HG03280 (cell line): ENCODE data around the gene HTRA2.
"Not testable (repeated sequence)": the region's sequence is repeated elsewhere in the genome, so short reads cannot be mapped to it uniquely, and the experiment has no call there.

Source experiments
- ATAC-seq: cut with Tn5 transposase; IDR thresholded peaks from one replicate; pipeline ENCODE4 v1.9.1; 2021; ENCODE audit warnings: mild to moderate bottlenecking, moderate library complexity; ENCODE audit not compliant: unreplicated experiment

The HTRA2 gene

DNA sequence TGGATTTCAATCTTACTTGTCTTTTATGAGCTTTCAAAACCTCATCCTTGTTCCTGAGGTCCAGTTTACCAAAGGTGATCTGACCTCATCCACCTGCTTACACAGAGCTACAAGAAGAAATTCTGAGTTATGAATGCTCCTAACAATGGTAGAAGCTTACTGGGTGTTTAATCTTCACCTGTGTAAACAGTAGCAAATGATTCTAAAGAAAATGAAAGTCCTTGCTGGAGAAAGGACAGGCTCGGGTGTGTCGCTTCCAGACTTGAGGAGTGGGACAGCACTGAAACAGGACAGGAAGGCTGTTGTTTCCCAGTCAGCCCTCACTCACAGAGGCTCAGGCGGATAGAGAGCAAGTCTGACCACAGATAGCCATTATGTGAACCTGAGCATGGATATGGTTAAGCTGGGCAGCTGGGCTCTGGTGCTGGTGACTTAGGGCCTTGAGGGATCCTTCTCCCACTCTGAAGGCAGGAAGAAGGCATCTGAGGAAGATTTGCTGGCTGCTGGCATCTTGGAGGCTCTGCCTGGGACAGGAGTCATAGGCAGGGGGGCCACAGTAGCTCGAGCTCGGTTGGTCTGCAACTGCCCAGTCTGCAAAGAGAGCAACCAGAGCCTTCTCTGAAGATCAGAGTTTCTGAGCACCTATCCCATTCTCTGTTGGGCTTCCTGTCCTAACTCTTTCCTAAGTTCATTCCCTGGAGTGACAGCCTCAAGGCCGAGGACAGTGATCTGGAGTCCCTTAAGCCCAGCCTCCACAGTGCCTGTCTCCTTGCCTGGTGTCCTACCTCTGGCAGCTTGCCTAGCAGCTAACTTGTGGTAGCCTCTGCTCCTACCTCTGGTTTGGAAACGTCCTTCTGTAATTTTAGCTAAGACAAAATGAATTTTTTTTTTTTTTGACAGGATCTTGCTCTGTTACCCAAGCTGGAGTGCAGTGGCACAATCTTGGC lies 28.8 kb downstream of the HTRA2 start:
- ATAC-seq = no peak

GRCh38 chr2:74559912-74560311 lies 30.2 kb downstream of the HTRA2 start:
- ATAC-seq = no peak

DNA sequence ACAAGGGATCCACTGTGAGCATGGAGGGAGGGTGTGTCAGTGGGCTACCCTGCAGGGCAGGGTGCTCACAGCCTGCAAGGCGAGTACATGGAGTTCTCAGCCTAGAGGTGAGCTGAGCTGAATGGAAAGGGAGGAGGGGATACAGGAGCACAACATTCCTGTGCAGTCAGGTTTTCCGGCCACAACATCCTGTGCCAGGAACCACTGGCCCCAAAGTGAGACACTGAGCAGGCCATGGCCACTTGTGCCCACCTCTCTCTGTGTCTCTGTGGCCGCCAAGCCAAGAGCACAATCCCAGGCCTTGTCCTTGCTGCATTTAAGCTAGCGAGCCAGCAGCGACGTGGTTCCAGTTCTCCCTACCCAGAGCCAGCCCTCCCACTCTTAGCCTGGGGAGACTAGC lies 30.9 kb downstream of the HTRA2 start:
- ATAC-seq = no peak

GRCh38 chr2:74561022-74561421 lies 31.3 kb downstream of the HTRA2 start:
- not testable (repeated sequence) for ATAC-seq

DNA sequence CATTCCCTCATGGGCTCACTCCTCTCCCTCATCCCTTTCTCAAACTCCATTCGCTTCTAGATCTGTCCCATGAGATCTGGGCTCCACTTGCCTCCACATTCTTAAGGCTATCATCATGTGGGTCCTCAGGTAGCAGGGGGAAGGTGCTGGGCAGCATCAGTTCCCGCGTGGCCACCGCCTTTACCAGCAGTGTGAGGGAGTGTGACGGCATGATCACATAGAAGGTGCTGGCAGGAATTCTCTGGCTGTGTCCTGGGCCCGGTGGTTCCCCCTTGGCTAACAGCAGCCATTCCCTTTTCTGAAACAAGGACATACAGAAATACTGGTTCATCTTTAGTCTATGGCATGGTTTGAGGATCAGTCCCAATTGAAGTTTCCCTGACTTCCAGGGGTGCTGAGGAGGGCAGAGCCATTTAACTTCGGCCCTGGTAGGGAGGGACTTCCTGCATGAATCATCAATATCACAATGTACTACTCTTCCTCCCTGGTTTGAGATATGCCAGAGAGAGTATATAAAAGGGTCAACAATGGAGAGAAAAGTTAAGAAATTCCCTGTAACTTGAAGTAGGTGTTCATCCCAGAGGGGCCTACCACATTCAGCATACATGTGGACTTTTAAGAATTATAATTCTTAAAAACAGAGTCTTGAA lies 32.5 kb downstream of the HTRA2 start:
- no peak for ATAC-seq

- no peak for ATAC-seq
Measured at GRCh38 chr2:74564222-74564621, 34.5 kb downstream of the HTRA2 start.

DNA sequence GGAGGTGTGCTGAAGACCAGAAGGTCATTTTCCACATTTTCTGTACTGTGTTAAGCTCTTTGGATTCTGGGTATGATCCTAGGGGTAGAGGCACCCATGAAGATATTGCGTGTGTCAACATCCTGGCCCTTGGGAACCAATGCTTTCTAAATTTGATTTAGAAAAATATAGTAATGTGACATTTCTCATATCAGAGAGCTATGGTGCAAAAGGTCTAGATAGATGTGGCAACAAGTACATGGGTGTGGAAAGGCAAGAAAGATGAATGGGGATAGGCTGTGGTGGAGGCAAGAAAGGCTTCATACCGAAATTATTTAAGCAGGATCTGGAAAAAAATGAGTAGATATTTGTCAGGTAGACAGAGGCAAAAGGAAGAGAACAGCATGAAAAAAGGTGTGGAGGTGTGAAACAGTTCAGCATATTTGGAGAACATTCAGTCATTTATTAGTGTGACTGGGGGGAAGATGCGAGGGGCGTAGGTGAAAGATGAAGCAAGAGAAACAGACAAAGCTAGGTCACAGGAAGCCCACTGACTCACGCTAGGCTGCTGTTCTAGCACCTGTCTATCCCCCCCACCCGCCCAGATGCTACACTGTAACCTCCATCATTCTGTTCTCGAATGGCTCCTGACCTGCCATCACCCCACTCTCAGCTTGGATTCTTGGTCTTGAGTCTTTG lies 36.5 kb downstream of the HTRA2 start:
- ATAC-seq = no peak

DNA sequence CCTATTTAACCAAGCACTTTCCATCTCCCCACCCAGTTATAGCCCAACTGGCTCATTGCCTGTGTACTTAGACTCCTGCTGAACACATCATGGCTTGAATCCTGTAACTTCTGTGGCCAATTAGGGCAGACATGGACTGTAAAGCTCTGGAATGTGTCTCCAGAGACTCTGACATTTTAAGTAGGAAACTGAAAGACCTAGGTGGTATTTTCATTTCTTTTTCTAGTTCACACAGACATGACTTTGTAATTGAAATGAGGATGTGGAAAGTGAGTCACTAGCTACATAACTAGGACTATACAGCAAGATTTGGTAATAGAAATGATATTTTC lies 37.0 kb downstream of the HTRA2 start:
- ATAC-seq = no peak

GRCh38 chr2:74567881-74568280 lies 38.1 kb downstream of the HTRA2 start:
- no peak for ATAC-seq

- ATAC-seq = no peak
Measured at GRCh38 chr2:74569686-74570085, 40.0 kb downstream of the HTRA2 start.

- ATAC-seq = peak; percentile 69
Measured at GRCh38 chr2:74571058-74571457, 41.3 kb downstream of the HTRA2 start.

DNA sequence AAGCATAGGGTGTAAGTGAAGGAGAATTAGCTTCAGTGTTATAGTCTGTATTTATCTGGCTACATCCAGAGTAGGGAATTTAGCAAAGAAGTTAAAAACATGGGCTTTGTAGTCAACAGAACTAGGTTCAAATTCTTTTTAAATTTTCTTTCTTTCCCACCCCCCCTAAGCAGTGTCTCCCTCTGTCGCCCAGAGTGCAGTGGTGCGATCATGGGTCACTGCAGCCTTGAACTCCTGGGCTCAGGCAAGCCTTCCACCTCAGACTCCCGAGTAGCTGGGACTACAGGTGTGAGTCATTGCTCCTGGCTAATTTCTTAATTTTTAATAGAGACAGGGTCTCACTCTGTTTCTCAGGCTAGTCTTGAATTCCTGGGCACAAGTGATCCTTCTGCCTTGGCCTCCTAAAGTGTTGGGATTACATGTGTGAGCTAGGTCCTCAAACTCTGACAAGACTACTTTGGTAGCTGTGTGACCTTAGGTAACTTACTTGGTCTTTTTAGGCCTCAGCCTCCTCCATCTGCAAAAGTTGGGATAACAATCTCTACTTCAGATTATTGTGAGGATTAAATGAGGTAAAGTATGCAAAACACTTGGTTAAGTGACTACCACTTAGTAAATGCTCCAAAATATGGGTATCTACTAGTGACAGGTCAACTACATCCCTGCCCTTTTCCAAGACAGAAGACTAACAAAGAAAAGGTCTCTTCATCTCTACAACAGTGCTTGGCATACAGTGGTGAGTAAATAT lies 42.6 kb downstream of the HTRA2 start:
- no peak for ATAC-seq

GRCh38 chr2:74573747-74574562 lies 44.2 kb downstream of the HTRA2 start:
- ATAC-seq = no peak

DNA sequence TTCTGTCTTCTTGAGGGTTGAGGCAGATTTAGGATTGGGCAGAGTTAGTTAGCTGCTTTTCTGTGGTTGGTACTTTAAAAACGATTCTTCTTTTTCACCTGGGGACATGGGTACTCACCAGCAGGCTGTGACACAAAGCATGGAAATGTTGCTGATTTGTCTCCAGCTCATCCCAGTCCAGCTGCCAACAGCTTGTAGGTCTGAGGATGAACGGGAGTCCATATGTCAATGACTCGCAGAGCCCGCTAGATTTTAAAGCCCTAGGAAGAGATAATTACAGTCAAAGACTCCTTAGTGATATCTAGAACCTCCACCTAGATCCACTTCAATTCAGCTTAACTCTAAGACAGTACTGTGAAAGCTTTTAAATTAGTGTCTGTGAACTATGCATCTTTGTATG lies 45.6 kb downstream of the HTRA2 start:
- no peak for ATAC-seq

DNA sequence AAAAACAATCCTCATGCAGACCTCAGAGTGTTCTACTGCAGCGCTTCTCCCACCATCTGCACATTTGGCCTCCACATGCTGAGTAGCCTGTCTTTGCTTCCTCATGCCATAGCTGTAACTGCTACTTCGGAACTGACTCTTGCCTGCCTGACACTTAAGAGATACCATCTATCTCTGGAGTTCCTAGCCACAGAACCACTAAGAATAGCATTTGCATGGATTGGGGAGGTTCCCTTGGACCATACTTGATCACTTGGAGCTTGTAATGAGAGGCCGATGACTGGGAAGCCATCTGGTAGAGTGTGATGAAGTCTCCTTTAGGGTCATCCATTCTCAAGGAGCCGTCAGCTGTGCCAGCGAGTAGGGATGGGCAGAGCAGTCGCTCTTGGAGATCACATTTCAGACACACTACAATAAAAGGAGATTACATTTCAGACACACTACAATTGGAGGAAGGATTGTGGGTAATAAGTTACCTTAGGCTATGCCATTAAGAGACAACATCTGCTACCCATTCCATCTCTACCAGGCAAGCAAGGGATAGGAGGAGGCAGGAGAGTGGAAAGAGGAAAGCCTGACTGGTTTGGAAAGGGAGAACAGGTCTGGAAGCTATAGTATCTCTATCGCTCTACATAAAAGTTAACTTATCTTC lies 46.6 kb downstream of the HTRA2 start:
- no peak for ATAC-seq

- ATAC-seq = no peak
Measured at GRCh38 chr2:74576863-74577229, 47.1 kb downstream of the HTRA2 start.

- peak; percentile 39 for ATAC-seq
Measured at GRCh38 chr2:74577448-74577847, 47.7 kb downstream of the HTRA2 start.

DNA sequence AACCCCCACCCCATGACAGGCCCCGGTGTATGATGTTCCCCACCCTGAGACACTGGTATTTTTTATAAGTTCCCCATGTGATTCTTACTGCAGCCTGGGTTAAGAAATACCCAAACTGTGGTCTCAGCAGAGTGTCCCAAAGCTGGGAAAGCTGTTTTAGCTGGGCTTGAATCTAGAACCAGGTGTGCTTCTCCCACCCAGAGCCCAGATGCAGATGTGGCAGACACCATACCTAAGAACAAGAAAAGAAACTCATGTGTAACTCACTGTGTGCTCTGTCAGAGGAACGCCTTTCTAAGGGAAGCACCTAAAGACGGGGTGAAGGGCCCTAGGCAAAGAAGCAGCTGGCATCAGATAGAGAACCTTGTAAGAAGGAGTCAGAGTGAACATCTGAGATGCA lies 48.7 kb downstream of the HTRA2 start:
- no peak for ATAC-seq

- ATAC-seq = no peak
Measured at GRCh38 chr2:74581463-74581862, 51.7 kb downstream of the HTRA2 start.

- ATAC-seq = no peak
Measured at GRCh38 chr2:74582184-74582583, 52.5 kb downstream of the HTRA2 start.
